ENCODE measurements around the gene PGK1. TPM values are rescaled to one million over a fixed set of nuclear protein-coding genes. Genes with fewer than 3 reads are reported as not detected.
"Not testable (repeated sequence)": the region's sequence is repeated elsewhere in the genome, so short reads cannot be mapped to it uniquely, and the experiment has no call there.

Gene PGK1
- total RNA-seq, 1 experiment from 2014 or later: 663 TPM

DNA sequence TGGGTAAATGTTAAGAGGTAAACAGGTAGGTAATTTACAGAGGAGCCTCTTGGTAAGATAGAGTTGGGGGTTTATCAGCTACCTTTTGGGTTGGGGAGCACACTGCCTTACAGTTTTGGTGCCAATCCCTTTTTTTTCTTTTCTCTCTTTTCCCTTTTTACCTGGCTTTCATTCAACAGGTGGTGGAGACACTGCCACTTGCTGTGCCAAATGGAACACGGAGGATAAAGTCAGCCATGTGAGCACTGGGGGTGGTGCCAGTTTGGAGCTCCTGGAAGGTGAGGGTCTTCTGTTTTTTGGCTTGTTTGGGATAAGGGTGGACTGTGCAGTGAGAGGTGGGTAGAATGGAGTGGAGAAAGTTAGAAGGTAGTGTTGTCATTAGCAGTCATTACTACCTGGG lies 21.1 kb downstream of the PGK1 start:
- peaks cover 21% of the 10 kb centered on the region for H3K4me1 ChIP-seq (ENCODE audit: insufficient read depth, low read length)
- ChIA-PET CTCF (no interaction called here), POLR2A (ENCODE audit: unreplicated experiment) (no interaction called here)
- peaks cover 33% of the 10 kb centered on the region for H3K79me2 ChIP-seq (ENCODE audit: low read length)
- H3K9me2 ChIP-seq (replicated peaks; ENCODE audit: low read length): no peaks in the 10 kb centered on the region
- no peak for TF ChIP-seq CTCF (conservative IDR thresholded peaks at IDR 0.05; ENCODE audit: low read depth, low read length)
- TF ChIP-seq EZH2 (IDR thresholded peaks at IDR 0.05; ENCODE audit: low read length, unreplicated experiment): no peak
- no peak for TF ChIP-seq EZH2phosphoT487 (IDR thresholded peaks at IDR 0.05; ENCODE audit: borderline replicate concordance, low read length)
- H3K36me3 ChIP-seq (ENCODE audit: low read depth, low read length): peaks cover 79% of the 10 kb centered on the region
- H3K9me3 ChIP-seq (ENCODE audit: low read length): no peaks in the 10 kb centered on the region
- no peak for DNase-seq
- H3K4me3 ChIP-seq (ENCODE audit: low read length): no peak overlapping the region
- no peak overlapping the region for H3K4me2 ChIP-seq (ENCODE audit: low read length)
- no TSS peak for BruUV-seq (replicated peaks)
- no peak overlapping the region for H2AFZ ChIP-seq (ENCODE audit: low read length)
- H4K20me1 ChIP-seq (ENCODE audit: low read length): peaks cover 62% of the 10 kb centered on the region
- H3K27ac ChIP-seq (ENCODE audit: low read length): no peak overlapping the region
- ATAC-seq: no peak
- intact Hi-C loops (cut with micrococcal nuclease): no loop called here
- H3K27me3 ChIP-seq (ENCODE audit: low read length): no peaks in the 10 kb centered on the region
- no peak overlapping the region for H3K9ac ChIP-seq (ENCODE audit: low read length)
- peaks cover 22% of the 10 kb centered on the region for H3F3A ChIP-seq (ENCODE audit: low read length, unreplicated experiment)

- Histone ChIP-seq H3K4me1 (ENCODE audit: insufficient read depth, low read length) (peaks cover 21% of the 10 kb centered on the region), H3K36me3 (ENCODE audit: low read depth, low read length) (peaks cover 75% of the 10 kb centered on the region), H3F3A (ENCODE audit: low read length, unreplicated experiment) (peaks cover 28% of the 10 kb centered on the region), H3K79me2 (ENCODE audit: low read length) (peaks cover 29% of the 10 kb centered on the region), H4K20me1 (ENCODE audit: low read length) (peaks cover 58% of the 10 kb centered on the region)
- H3K9me2 ChIP-seq (replicated peaks; ENCODE audit: low read length); intact Hi-C loops (cut with micrococcal nuclease); H3K27ac ChIP-seq (ENCODE audit: low read length); DNase-seq; H2AFZ ChIP-seq (ENCODE audit: low read length); H3K9ac ChIP-seq (ENCODE audit: low read length); H3K4me3 ChIP-seq (ENCODE audit: low read length); H3K27me3 ChIP-seq (ENCODE audit: low read length); H3K4me2 ChIP-seq (ENCODE audit: low read length); CTCF ChIA-PET; H3K9me3 ChIP-seq (ENCODE audit: low read length); ATAC-seq; POLR2A ChIA-PET (ENCODE audit: unreplicated experiment): not testable (repeated sequence)
- BruUV-seq (replicated peaks): TSS peak; percentile 25
These were observed 21.7 kb downstream of the PGK1 start for GRCh38 chrX:78125781-78126180.

DNA sequence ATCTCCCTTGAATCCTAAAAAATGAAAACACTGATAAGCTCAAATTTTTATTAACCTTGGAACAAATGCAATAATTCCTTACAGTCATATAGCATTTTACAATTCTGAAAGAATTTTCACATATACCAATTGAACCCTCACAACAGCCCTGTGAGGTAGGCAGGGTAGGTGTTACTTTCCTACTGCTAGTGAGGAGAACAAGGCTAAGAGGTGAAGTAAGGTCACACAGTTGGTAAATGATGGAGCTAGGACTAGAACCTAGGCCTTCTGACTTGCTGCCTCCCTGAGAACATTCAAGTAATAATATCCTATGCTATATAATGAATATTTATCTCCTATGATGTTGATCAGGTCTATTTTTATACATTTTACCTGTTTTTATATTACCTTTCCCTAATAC lies 25.7 kb downstream of the PGK1 start:
- no TSS peak for BruUV-seq (replicated peaks)
- no peak overlapping the region for H2AFZ ChIP-seq (ENCODE audit: low read length)
- no peak overlapping the region for H3K4me3 ChIP-seq (ENCODE audit: low read length)
- H3K36me3 ChIP-seq (ENCODE audit: low read depth, low read length): peaks cover 47% of the 10 kb centered on the region
- H3K79me2 ChIP-seq (ENCODE audit: low read length): peaks cover 7% of the 10 kb centered on the region; the same call in 1 of the 2 replicates
- H3F3A ChIP-seq (ENCODE audit: low read length, unreplicated experiment): peaks cover 17% of the 10 kb centered on the region
- ATAC-seq (no peak), DNase-seq (no peak)
- H4K20me1 ChIP-seq (ENCODE audit: low read length): peaks cover 25% of the 10 kb centered on the region
- intact Hi-C loops (cut with micrococcal nuclease): no loop called here
- no peak overlapping the region for H3K4me2 ChIP-seq (ENCODE audit: low read length)
- no peaks in the 10 kb centered on the region for H3K27me3 ChIP-seq (ENCODE audit: low read length)
- no peaks in the 10 kb centered on the region for H3K4me1 ChIP-seq (ENCODE audit: insufficient read depth, low read length)
- TF ChIP-seq EZH2phosphoT487 (IDR thresholded peaks at IDR 0.05; ENCODE audit: borderline replicate concordance, low read length) (no peak), CTCF (conservative IDR thresholded peaks at IDR 0.05; ENCODE audit: low read depth, low read length) (no peak), EZH2 (IDR thresholded peaks at IDR 0.05; ENCODE audit: low read length, unreplicated experiment) (no peak)
- no peaks in the 10 kb centered on the region for H3K9me3 ChIP-seq (ENCODE audit: low read length)
- POLR2A ChIA-PET (ENCODE audit: unreplicated experiment): no interaction called here
- CTCF ChIA-PET: no interaction called here
- no peak overlapping the region for H3K27ac ChIP-seq (ENCODE audit: low read length)
- no peaks in the 10 kb centered on the region for H3K9me2 ChIP-seq (replicated peaks; ENCODE audit: low read length)
- H3K9ac ChIP-seq (ENCODE audit: low read length): no peak overlapping the region
